GM21576 (cell line): ENCODE data around the gene CEP57L1.
"Not testable (repeated sequence)": the region's sequence is repeated elsewhere in the genome, so short reads cannot be mapped to it uniquely, and the experiment has no call there.

Experiments
- ATAC-seq: cut with Tn5 transposase; IDR thresholded peaks from one replicate; pipeline ENCODE4 v1.9.1; 2021; ENCODE audit warnings: mild to moderate bottlenecking, moderate library complexity; ENCODE audit not compliant: unreplicated experiment

Gene CEP57L1

GRCh38 chr6:109167562-109167961 is 72.3 kb downstream of the CEP57L1 start:
- ATAC-seq, result no peak

DNA sequence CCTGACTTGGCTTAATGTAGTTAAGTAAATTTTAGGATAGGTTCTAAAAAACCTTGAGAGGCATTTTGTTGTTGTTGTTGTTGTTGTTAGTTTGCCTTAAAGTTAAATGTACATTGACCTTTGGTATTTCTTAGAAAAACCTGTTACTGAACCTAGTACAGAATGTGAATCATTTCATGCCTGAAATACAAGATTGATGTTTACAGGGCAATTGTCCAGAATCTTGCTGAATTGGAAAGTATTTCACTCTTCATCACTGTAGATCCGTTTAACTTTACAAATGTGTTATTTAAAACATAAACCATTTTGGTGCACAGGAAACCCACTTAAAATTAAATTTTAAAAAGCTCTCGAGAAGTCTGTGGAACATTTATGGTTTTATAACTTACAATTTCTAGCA is 75.0 kb downstream of the CEP57L1 start:
- no peak for ATAC-seq

DNA sequence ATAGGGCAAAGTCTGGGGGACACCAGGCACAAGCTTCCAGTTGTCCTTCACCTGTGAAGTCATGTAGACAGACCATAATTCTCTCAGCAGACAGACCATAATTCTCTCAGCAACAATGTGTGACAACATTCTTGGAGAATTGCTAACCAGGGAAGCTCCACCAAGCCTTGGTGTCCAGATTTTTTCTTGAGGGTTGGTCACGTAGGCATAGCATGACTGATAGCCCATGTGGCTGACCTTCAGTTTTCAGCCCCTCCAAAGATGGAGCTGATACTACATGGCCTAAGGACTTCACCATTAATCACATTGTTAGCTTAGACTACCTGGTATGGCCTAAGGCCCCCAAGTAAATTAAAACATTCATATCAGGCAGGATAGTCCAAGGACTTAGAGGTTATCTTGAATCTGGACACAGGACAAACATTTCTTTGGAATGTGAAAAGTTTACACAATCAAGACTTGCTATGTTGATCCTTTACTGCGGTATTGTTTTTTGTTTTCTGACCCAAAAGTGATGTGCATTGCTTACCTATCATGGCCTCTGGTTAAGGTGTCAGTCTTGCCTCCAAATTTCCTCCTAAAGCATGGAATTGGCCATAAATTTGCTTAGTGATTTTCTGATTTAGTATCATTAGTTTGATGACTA is 76.9 kb downstream of the CEP57L1 start:
- ATAC-seq, result no peak

DNA sequence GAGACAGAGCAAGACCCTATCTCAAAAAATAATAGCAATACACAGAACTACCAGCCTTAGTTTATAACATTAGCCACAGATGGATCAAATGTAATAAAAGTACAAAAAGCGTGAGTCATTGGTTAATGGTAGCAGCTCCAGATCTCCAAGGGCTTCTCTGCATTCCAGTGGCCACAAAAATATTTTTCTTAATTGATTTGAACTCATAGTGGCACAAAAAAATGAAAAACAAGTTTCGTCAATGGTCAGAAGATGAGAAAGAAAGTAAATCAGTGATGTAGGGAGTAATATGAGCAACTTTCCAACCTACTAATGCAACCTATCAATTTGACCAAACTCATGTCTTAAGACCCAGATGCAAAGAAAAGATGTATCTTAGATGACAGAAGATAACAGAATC is 79.6 kb downstream of the CEP57L1 start:
- no peak for ATAC-seq

- ATAC-seq, result no peak
Observed at GRCh38 chr6:109178921-109179320, 83.6 kb downstream of the CEP57L1 start.

DNA sequence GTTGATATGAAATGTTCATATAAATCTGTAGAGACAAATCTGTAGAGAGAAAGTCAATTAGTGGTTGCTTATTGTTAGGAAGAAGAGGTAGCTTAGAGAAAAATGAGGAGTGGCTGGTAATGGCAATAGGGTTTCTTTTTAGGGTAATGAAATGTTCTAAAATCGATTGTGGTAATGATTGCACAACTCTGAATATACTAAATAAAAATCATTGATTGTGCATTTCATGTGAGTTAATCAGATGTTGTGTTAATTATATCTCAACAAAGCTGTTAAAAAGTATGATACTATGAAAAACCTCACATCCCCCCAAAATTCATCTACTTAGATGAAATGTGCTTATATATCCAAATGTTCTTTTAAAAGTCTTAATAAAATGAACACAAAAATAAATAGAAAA is 84.2 kb downstream of the CEP57L1 start:
- ATAC-seq, result no peak

GRCh38 chr6:109182578-109182977 is 87.3 kb downstream of the CEP57L1 start:
- ATAC-seq, result no peak

- no peak for ATAC-seq
Observed at GRCh38 chr6:109183109-109183650, 87.9 kb downstream of the CEP57L1 start.

- ATAC-seq, result no peak
Observed at GRCh38 chr6:109184638-109185037, 89.3 kb downstream of the CEP57L1 start.

DNA sequence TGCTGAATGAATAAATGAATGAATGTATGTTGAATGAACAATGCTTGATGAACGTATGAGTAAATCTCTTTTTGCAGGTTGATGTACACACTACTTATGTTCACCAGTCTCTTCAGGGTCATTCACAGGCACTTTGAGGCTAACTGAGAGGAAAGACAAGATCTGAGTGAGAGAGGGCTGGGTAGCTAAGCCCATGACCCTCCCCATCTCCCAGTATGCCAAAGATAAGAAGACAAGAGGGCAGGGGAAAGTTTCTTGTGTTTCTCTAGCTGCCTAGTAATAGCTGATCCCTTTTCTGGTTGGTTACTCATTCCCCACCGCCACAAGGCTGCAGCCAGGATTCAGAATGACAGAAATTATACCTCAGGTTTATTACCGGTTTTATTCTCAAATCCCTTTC is 90.7 kb downstream of the CEP57L1 start:
- ATAC-seq, result no peak

DNA sequence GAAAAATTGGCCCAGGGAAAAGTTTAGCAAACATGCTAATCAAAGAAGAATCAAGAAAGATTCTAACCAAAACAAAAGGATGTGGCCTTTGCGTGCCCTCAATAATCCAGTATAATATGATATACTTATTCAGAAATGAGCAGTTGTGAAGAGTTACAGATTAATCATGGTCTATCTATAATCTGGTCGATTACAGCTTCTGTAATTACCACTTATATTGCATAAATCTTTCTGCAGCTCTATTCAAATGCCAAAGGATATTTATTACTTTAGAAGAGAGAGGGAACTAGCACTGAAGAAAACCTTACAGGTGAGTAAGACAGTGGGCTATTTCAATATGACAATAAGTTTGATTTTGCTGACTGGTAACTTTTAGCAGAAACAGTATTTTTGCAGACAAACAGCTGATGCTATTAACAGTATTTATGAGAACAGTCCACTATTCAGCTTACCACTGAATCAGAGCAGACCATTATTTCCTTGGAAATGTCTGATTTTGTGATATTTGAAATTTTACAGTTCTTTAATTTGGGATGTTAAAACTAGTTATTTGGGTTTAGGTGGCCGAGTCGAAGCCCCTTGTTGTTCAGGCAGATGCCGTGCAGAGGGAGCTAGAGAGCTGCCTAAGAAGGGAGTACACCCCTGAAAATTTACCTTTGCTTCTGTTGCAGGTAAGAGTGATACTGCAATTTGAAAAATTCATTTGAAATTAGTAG is 92.2 kb downstream of the CEP57L1 start:
- no peak for ATAC-seq

- ATAC-seq, result no peak
Observed at GRCh38 chr6:109188115-109188411, 92.8 kb downstream of the CEP57L1 start.

DNA sequence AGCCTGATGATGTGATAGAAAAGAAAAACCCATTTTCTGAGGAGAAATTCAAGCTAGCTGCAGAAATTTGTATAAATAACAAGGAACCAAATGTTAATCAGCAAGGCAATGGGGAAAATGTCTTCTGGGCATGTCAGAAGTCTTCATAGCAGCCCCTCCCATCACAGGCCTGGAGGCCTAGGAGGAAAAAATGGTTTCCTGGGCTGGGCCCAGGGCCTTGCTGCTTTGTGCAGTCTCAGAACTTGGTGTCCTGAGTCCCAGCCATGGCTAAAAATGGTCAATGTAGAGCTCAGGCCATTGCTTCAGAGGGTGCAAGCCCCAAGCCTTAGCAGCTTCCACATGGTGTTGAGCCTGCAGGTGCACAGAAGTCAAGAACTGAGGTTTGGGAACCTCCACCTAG is 96.1 kb downstream of the CEP57L1 start:
- ATAC-seq, result not testable (repeated sequence)

DNA sequence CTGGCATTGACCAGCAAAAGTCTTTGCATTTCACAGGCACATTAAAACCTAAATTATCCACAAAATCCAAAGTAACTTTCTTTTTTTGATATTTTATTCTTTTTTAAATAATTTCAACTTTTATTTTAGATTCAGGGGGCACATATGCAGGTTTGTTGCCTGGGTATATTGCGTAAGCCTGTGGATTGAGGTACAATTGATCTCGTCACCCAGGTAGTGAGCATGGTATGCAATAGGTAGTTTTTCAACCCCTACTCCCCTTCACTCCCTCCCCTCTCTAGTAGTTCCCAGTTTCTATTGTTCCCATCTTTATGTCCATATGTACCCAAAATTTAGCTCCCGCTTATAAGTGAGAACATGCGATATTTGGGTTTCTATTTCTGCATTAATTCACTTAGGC is 97.6 kb downstream of the CEP57L1 start:
- no peak for ATAC-seq

DNA sequence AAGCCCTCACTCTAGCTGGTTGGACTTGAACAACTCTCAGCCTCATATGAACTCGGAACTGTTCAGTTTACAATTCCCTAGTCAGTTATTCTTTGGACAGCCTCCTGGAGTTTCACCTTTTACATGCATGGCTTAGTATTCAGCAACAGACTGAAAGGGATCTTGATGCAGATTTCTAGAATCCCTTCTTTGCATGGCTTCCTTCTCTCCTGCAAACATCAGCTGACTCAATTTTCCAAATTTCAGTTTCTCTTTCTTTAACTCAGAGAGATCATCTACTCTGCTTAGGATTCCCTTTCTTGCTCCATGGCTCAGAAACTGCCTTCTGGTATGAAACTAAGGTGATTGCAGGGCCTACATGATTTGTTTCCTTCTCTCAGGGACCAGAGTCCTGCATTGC is 99.6 kb downstream of the CEP57L1 start:
- no peak for ATAC-seq

DNA sequence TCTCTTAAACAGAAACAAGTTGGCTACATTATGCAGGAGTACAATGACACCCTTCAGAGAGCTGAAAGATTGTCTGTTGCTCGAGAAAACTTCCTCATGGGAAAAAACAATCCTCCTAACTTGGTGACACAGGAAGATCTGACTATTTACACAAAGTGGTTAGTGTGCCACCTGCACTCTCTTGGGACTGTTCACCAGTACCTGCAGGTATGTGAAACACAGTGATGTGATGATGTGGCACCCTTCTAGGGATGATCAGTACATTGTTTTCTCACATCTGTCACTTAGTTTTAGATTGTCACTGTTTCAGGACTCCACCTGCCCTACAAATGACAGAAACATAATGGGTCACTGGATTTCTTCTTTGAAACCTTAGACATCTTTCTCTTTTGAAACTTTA is 101.8 kb downstream of the CEP57L1 start:
- ATAC-seq, result no peak

DNA sequence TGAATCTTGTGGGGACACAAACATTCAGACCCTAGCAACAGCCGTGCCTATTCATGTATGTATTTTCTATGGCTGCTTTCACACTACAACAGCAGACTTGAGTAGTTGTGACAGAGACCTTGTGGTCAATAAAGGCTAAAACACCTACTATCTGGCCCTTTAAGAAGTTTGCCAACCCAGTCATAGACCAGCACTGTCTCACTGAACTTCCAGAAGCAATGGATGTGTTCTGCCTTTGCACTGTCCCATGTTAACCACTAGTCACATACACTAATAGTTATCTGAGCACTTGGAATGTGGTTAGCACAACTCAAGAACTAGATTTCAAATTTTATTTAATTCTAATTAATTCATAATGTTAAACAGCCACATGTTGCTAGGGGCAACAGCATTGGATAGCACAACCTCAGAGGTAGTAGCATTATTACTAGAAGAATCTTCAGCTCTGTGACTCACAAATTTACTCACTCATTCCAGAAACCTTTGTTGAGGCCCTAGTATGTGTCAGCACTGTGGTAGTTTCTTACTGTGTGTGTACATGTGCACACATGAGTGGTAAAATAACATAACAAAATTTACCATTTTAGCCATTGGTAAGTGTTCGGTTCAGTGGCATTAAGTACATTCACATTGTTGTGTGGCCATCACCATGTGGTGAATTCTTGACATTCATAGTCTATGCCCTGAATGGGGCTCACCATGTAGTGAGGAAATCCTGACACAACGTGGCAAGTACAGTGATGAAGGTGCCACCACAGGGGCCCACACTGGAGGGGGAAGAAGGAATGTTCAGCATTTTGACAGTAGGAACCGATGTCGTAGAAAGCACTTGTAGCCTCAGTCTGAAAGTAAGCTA is 107.3 kb downstream of the CEP57L1 start:
- no peak for ATAC-seq

DNA sequence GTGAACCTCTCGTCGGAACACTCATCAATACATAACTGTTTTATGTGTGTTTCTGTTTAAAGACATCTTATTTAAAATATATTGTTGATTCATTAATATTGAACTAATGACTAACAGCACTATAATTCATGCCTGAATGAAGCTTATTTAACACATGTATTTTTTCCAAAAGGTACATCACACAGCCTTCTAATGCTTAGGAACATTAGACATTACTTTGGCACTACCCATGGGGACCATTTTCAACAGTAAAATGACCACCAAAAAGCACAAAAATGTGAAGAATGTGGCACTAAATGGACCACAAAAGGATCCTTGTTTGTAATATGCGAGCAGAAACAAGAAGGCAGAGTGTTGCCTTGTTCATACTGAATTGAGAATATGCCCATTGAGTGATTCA is 109.2 kb downstream of the CEP57L1 start:
- ATAC-seq, result no peak

DNA sequence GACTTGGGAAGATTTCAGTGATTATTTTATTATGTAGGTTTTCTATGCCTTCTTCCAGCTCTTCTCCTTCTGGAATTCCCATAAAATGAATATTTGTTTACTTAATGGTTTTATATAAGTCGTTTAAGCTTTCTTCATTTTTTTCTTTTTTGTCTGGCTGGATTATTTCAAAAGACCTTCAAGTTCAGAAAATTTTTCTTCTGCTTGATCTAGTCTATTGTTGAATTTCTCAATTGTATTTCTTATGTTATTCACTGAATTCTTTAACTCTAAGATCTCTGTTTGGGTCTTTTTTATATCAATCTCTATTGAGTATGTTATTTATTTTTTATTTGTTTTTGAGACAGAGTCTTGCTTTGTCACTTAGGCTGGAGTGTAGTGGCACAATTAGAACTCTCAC is 117.4 kb downstream of the CEP57L1 start:
- no peak for ATAC-seq
